Amniotic stem cell (primary cell): ENCODE data around the gene TSC22D1.

ENCODE experiments used
- DNase-seq: peaks from one replicate; lab custom pipeline; 2025; lab: John Stamatoyannopoulos, UW

TSC22D1 gene

GRCh38 chr13:44425815-44426078 is 150.4 kb downstream of the TSC22D1 start:
- DNase-seq = no peak

- no peak for DNase-seq
Measured at GRCh38 chr13:44425041-44425814, 150.9 kb downstream of the TSC22D1 start.

GRCh38 chr13:44423824-44424223 is 152.3 kb downstream of the TSC22D1 start:
- no peak for DNase-seq

- no peak for DNase-seq
Measured at GRCh38 chr13:44422755-44423643, 153.1 kb downstream of the TSC22D1 start.

GRCh38 chr13:44421853-44422525 is 154.1 kb downstream of the TSC22D1 start:
- DNase-seq = no peak

- no peak for DNase-seq
Measured at GRCh38 chr13:44420376-44421220, 155.5 kb downstream of the TSC22D1 start.

GRCh38 chr13:44417876-44418275 is 158.3 kb downstream of the TSC22D1 start:
- no peak for DNase-seq

- DNase-seq = no peak
Measured at GRCh38 chr13:44417446-44417845, 158.7 kb downstream of the TSC22D1 start.

GRCh38 chr13:44416744-44417143 is 159.4 kb downstream of the TSC22D1 start:
- no peak for DNase-seq

GRCh38 chr13:44416301-44416700 is 159.8 kb downstream of the TSC22D1 start:
- no peak for DNase-seq

- no peak for DNase-seq
Measured at GRCh38 chr13:44415815-44416214, 160.3 kb downstream of the TSC22D1 start.

GRCh38 chr13:44414716-44415115 is 161.4 kb downstream of the TSC22D1 start:
- DNase-seq = no peak

GRCh38 chr13:44413095-44413494 is 163.0 kb downstream of the TSC22D1 start:
- DNase-seq = no peak

GRCh38 chr13:44412346-44412935 is 163.7 kb downstream of the TSC22D1 start:
- no peak for DNase-seq

- no peak for DNase-seq
Measured at GRCh38 chr13:44411841-44412240, 164.3 kb downstream of the TSC22D1 start.

- no peak for DNase-seq
Measured at GRCh38 chr13:44410328-44410859, 165.7 kb downstream of the TSC22D1 start.

GRCh38 chr13:44409595-44409994 is 166.5 kb downstream of the TSC22D1 start:
- DNase-seq = no peak

- no peak for DNase-seq
Measured at GRCh38 chr13:44407891-44408290, 168.2 kb downstream of the TSC22D1 start.

- DNase-seq = no peak
Measured at GRCh38 chr13:44407379-44407778, 168.8 kb downstream of the TSC22D1 start.

- DNase-seq = no peak
Measured at GRCh38 chr13:44406617-44407016, 169.5 kb downstream of the TSC22D1 start.
